Stimulated activated CD8-positive, alpha-beta memory T cell treated with anti-CD3 and anti-CD28 coated beads, Interleukin-4, amount 100 ng/mL, for 1 hour (primary cell): ENCODE measurements around the gene N4BP2.

ENCODE experiments used
- DNase-seq, 2 donors: peaks; one replicate each; pipeline ENCODE4 v3.0.0-alpha.2; 2020; ENCODE audit warnings: low read depth in 2 of 2, low spot score in 1 of 2

The N4BP2 gene

GRCh38 chr4:40149960-40150385, 93.3 kb downstream of the N4BP2 start:
- peak; percentile 45 to 58 for DNase-seq

DNA sequence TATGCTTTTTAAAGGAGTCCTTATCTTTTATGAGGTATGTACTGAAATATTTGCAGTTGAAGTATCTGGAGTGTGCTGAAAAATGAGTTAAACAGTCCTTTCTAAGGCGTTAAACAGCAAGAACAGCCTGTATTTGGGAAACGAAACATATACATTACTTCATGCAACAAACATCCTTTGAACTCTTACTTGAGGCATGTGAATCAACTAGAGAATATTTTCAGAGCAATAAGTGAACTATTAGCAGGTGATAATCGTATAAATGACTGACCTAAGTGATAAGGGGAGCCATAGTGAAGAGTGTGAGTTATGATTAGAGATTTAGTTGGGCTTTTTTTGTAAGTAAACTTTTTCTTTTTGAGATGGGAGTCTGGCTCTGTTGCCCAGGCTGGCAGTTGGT, 94.3 kb downstream of the N4BP2 start:
- DNase-seq = no peak

- no peak for DNase-seq
Measured at GRCh38 chr4:40152637-40153036, 96.0 kb downstream of the N4BP2 start.

- no peak for DNase-seq
Measured at GRCh38 chr4:40157436-40157835, 100.8 kb downstream of the N4BP2 start.

DNA sequence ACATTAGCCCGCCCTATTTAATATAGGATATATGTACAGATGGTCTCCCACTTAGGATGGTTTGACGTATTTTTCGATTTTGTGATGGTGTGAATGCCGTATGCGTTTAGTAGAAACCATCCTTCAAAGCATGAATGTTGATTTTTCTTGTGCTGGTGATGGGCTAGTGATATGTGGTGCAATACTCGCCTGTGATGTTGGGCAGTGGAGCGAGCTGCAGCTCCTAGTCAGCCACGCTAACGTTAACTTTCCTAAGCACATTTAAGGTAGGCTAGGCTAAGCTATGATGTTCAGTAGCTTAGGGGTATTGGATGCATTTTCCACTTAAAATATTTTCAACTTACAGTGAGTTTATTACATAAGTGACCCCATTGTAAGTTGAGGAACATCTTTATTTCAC, 103.6 kb downstream of the N4BP2 start:
- DNase-seq = no peak

DNA sequence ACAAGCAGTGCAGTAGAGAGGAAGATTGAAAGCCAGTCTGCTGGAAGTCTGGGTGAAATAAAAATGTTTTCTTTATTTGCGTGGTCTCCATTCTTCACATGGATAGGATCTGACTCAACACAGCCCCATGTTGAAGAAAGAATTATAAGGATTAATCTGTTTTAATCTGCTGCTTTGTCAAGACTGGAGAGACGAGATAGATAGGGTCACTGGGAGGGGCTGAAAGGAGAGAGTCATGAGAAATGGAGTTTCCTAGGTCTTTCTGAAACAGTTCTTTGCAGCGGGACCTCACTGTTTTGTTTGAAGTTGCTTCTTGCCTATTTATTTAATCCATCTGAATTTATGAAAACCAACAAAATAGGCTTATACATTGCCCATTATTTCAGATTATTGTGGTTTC, 107.8 kb downstream of the N4BP2 start:
- no peak for DNase-seq

DNA sequence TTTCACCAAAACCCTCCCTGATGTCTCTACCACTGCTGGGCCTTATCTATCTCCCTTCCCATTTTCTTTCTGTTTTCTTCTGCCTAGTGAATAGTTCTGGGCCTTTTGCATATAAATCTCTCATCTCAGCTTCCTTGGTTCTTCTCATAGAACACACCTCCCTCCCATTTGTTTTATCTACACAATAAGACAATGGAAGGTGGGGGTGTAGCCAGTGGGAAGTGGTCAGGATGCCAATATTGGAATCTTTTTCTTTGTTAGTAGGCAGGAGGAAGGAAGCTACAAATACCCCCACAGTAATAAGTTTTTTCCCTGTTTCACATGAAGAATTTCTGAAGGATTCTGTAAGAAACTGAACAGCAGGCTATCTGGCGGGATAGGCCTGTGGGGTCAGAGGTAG, 109.3 kb downstream of the N4BP2 start:
- no peak for DNase-seq

GRCh38 chr4:40168070-40168469, 111.4 kb downstream of the N4BP2 start:
- DNase-seq = no peak

GRCh38 chr4:40170588-40170987, 113.9 kb downstream of the N4BP2 start:
- DNase-seq = no peak

GRCh38 chr4:40173470-40173875, 116.8 kb downstream of the N4BP2 start:
- no peak for DNase-seq

- DNase-seq = no peak
Measured at GRCh38 chr4:40176602-40177001, 120.0 kb downstream of the N4BP2 start.

GRCh38 chr4:40177591-40177990, 120.9 kb downstream of the N4BP2 start:
- no peak for DNase-seq

- DNase-seq = no peak
Measured at GRCh38 chr4:40178672-40179071, 122.0 kb downstream of the N4BP2 start.

DNA sequence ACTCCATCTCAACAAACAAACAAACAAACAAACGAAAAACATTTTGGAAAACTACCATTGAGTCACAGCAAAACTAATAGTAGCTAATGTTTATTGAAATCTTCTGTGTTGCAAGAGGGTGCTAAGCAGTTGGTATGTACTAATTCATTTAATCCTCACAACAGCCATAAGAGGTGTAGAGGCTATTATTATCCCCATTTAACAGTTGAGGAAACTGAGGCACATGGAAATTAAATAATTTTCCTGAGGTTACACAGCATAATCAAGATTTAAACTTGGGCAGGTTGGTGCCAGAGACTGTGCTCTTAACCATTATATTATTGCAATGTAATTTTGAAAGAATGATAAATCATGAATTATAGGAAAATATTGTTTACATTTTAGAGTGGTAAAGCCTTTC, 122.7 kb downstream of the N4BP2 start:
- no peak for DNase-seq

DNA sequence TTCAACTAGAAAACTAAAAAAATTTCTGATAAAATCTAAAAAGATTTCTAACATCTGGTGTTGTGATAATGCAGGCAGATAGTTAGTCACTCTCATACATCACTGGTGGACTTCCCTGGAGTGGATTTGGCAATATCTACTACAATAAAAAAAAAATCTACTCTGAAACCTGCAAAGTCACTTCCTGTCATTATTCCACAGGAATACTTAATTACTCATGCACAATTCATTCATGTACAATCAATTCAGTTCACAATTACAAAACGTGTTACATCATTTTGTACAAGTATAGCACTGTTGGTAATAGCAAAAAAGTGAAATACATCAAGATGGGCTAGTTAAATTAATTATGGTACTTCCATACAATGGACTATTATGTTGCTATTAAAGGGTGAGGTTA, 123.7 kb downstream of the N4BP2 start:
- no peak for DNase-seq

DNA sequence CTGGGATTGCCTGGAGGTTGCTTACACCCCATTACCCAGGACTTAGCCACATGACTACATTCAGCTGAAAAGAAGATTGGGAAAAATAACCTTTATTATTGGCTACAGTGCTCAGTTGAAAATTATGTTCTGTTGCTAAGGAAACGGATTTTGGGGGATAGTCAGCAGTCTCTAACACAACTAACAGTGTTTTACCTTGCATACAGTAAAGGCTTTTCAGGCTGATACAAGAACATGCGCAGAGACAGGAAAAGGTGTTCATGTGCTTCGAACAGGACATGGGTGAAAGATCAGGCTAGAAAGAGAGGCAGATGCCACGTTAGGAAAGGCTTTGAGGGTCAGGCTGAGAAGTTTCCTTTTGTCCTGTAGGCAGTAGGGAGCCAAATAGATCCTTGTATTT, 125.4 kb downstream of the N4BP2 start:
- DNase-seq = no peak

DNA sequence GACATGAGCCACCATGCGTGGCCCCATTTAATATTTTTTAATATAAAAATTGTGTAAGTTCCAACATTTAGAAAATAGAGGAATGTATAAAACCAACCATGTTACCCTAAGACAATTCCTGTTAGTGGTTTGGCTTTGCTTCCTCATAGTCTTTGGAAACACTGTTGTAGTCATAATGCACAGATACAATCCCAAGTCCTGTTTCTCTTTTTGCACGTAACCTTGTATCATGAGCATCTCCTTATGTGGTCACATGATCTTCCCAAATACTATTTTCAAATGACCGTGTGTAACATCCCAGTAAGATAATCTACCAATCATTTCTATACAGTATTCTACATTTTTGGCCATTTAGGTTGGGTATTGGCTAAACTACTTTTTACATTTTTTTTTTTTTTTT, 126.3 kb downstream of the N4BP2 start:
- no peak for DNase-seq

- DNase-seq = no peak
Measured at GRCh38 chr4:40183615-40184411, 127.2 kb downstream of the N4BP2 start.

GRCh38 chr4:40185830-40186664, 129.4 kb downstream of the N4BP2 start:
- no peak for DNase-seq

GRCh38 chr4:40186665-40187014, 130.0 kb downstream of the N4BP2 start:
- no peak for DNase-seq

GRCh38 chr4:40187386-40187906, 130.8 kb downstream of the N4BP2 start:
- DNase-seq = no peak

DNA sequence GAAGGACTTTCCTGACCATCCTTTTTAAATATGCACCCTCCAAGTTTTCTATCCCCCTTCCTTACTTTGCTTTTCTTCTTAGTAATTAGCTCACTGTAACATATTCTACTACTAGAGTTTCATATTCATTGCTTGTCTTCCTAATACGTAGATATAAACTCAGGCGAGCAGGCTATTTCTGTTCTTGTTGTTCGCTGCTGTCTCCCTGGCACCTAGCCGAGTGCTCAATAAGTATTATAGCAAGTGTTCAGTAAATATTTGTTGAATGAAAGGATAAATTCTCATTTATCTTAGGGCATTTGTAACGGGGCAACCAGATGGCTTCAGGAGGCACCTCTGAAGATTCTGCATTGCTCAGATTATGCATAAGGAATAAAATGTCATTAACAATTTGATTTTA, 133.4 kb downstream of the N4BP2 start:
- DNase-seq = no peak
